HL-60/S4 treated with phorbol 12-myristate 13-acetate at 8.2 ng/mL for 4 days and 3 days (cell line): ENCODE data around the gene EYA2.

Source experiments
- in situ Hi-C: fragments of 300-500 bp; cut with MboI; formaldehyde crosslinking; loops from 2 replicates; pipeline ENCODE4 v1.15.0; 2022; ENCODE audit warnings: low sequenced_read_pairs

The EYA2 gene

GRCh38 chr20:46999801-47000465, 105.3 kb downstream of the EYA2 start:
- in situ Hi-C loops = no loop called here

- in situ Hi-C loops = no loop called here
Observed at GRCh38 chr20:47003223-47003622, 108.6 kb downstream of the EYA2 start.

GRCh38 chr20:47004179-47004578, 109.5 kb downstream of the EYA2 start:
- in situ Hi-C loops = no loop called here

GRCh38 chr20:47007826-47008655, 113.4 kb downstream of the EYA2 start:
- in situ Hi-C loops = no loop called here

- in situ Hi-C loops = no loop called here
Observed at GRCh38 chr20:47008842-47009518, 114.3 kb downstream of the EYA2 start.

- in situ Hi-C loops = no loop called here
Observed at GRCh38 chr20:47009784-47010183, 115.1 kb downstream of the EYA2 start.

- in situ Hi-C loops = no loop called here
Observed at GRCh38 chr20:47011984-47012383, 117.3 kb downstream of the EYA2 start.

GRCh38 chr20:47013606-47014005, 119.0 kb downstream of the EYA2 start:
- in situ Hi-C loops = no loop called here

GRCh38 chr20:47016068-47016664, 121.5 kb downstream of the EYA2 start:
- in situ Hi-C loops = no loop called here

GRCh38 chr20:47018381-47018780, 123.7 kb downstream of the EYA2 start:
- in situ Hi-C loops = no loop called here

- in situ Hi-C loops = no loop called here
Observed at GRCh38 chr20:47019121-47019824, 124.6 kb downstream of the EYA2 start.

- in situ Hi-C loops = no loop called here
Observed at GRCh38 chr20:47020231-47020630, 125.6 kb downstream of the EYA2 start.

- in situ Hi-C loops = no loop called here
Observed at GRCh38 chr20:47021850-47022249, 127.2 kb downstream of the EYA2 start.

GRCh38 chr20:47024461-47024937, 129.9 kb downstream of the EYA2 start:
- in situ Hi-C loops = no loop called here

GRCh38 chr20:47027042-47027441, 132.4 kb downstream of the EYA2 start:
- in situ Hi-C loops = no loop called here

GRCh38 chr20:47027456-47027855, 132.8 kb downstream of the EYA2 start:
- in situ Hi-C loops = no loop called here

- in situ Hi-C loops = no loop called here
Observed at GRCh38 chr20:47028487-47028886, 133.8 kb downstream of the EYA2 start.

GRCh38 chr20:47029845-47030244, 135.2 kb downstream of the EYA2 start:
- in situ Hi-C loops = no loop called here

- in situ Hi-C loops = no loop called here
Observed at GRCh38 chr20:47030271-47030810, 135.7 kb downstream of the EYA2 start.

GRCh38 chr20:47031004-47031403, 136.4 kb downstream of the EYA2 start:
- in situ Hi-C loops = no loop called here
